Left ventricle myocardium superior (tissue), 1 donor: ENCODE measurements around the gene FOXP1. TPM values are rescaled to one million over a fixed set of nuclear protein-coding genes. Genes with fewer than 3 reads are reported as not detected.

Experiments used
- ATAC-seq: fragments of 200-7000 bp; cut with Tn5 transposase; one replicate; pipeline ENCODE4 v1.9.1; 2020; ENCODE audit warnings: mild to moderate bottlenecking, moderate library complexity
- DNase-seq: peaks from one replicate; pipeline ENCODE4 v3.0.0-alpha.2; 2020
- intact Hi-C: fragments of 100-400 bp; cut with micrococcal nuclease; formaldehyde crosslinking; loops from one replicate; pipeline ENCODE4 v1.11.0; 2022
- total RNA-seq: library from RNA; stranded (reverse); fragmentation: NEBNext Ultra II Directional; extraction: Animal tissue kit (Norgen Biotek cat#: 25700); gene quantifications from one replicate; pipeline ENCODE4 v1.2.1, GENCODE V29; 2021
- donor health status: DM: no; HTN: yes; CAD: no; lungs with severe emphysema.

The FOXP1 gene
- total RNA-seq, 1 donor from 2014 or later, result 35.2 TPM

GRCh38 chr3:71168880-71169411 is 414.6 kb downstream of the FOXP1 start:
- ATAC-seq (no peak), DNase-seq (no peak)
- intact Hi-C loops, result no loop called here

- intact Hi-C loops, result no loop called here
- DNase-seq (no peak), ATAC-seq (no peak)
Measured at GRCh38 chr3:71168121-71168721, 415.3 kb downstream of the FOXP1 start.

GRCh38 chr3:71166339-71167240 is 416.9 kb downstream of the FOXP1 start:
- ATAC-seq (no peak), DNase-seq (no peak)
- intact Hi-C loops, result no loop called here

GRCh38 chr3:71164881-71165280 is 418.6 kb downstream of the FOXP1 start:
- ATAC-seq (no peak), DNase-seq (no peak)
- intact Hi-C loops, result no loop called here

- intact Hi-C loops, result no loop called here
- ATAC-seq, result no peak
- no peak for DNase-seq
Measured at GRCh38 chr3:71163198-71163918, 420.2 kb downstream of the FOXP1 start.

GRCh38 chr3:71162221-71162620 is 421.3 kb downstream of the FOXP1 start:
- intact Hi-C loops, result no loop called here
- DNase-seq (no peak), ATAC-seq (no peak)

- intact Hi-C loops, result no loop called here
- ATAC-seq (no peak), DNase-seq (no peak)
Measured at GRCh38 chr3:71160785-71161546, 422.6 kb downstream of the FOXP1 start.

GRCh38 chr3:71156062-71156665 is 427.4 kb downstream of the FOXP1 start:
- intact Hi-C loops, result no loop called here
- ATAC-seq (no peak), DNase-seq (no peak)

- intact Hi-C loops, result no loop called here
- DNase-seq (no peak), ATAC-seq (no peak)
Measured at GRCh38 chr3:71154846-71155245, 428.7 kb downstream of the FOXP1 start.

- DNase-seq (no peak), ATAC-seq (no peak)
- intact Hi-C loops, result no loop called here
Measured at GRCh38 chr3:71153713-71154112, 429.8 kb downstream of the FOXP1 start.

- no peak for DNase-seq
- intact Hi-C loops, result no loop called here
- no peak for ATAC-seq
Measured at GRCh38 chr3:71152892-71153265, 430.6 kb downstream of the FOXP1 start.

- intact Hi-C loops, result no loop called here
- DNase-seq, result no peak
- no peak for ATAC-seq
Measured at GRCh38 chr3:71152039-71152891, 431.3 kb downstream of the FOXP1 start.

GRCh38 chr3:71149959-71150954 is 433.3 kb downstream of the FOXP1 start:
- intact Hi-C loops, result no loop called here
- ATAC-seq, result no peak
- no peak for DNase-seq

- ATAC-seq (no peak), DNase-seq (no peak)
- intact Hi-C loops, result no loop called here
Measured at GRCh38 chr3:71148455-71149060, 435.0 kb downstream of the FOXP1 start.

- ATAC-seq (peak; percentile 41), DNase-seq (no peak)
- intact Hi-C loops, result no loop called here
Measured at GRCh38 chr3:71146673-71147072, 436.9 kb downstream of the FOXP1 start.

GRCh38 chr3:71145954-71146353 is 437.6 kb downstream of the FOXP1 start:
- no peak for DNase-seq
- intact Hi-C loops, result no loop called here
- no peak for ATAC-seq
